SK-N-SH treated with all-trans-retinoic acid at 6 μM for 48 hours (cell line): ENCODE data around the gene RBM14.

ENCODE experiments used
- ATAC-seq: fragments of 200-7000 bp; cut with Tn5 transposase; 3 replicates; pipeline ENCODE4 v1.9.1; 2020; ENCODE audit warnings: mild to moderate bottlenecking, moderate library complexity
- ARNTL ChIP-seq: fragments of 450-650 bp; formaldehyde crosslinking; IDR thresholded peaks from 2 replicates; pipeline ENCODE4 v1.5.0; 2020; ENCODE audit warnings: low read depth, mild to moderate bottlenecking, moderate library complexity, borderline replicate concordance
- BACH2 ChIP-seq: fragments of 250-450 bp; sonication (Bioruptor Pico); IDR thresholded peaks from 2 replicates; pipeline ENCODE4 v1.9.0; 2021; ENCODE audit warnings: mild to moderate bottlenecking, borderline replicate concordance
- CREB5 ChIP-seq: fragments of 250-450 bp; sonication (Bioruptor Pico); IDR thresholded peaks from 2 replicates; pipeline ENCODE4 v1.5.1; 2020; ENCODE audit warnings: low read depth, mild to moderate bottlenecking, moderate library complexity
- CSDC2 ChIP-seq: fragments of 250-450 bp; sonication (Bioruptor Pico); IDR thresholded peaks from 2 replicates; pipeline ENCODE4 v1.5.0; 2020; ENCODE audit warnings: mild to moderate bottlenecking, moderate library complexity
- CSRNP3 ChIP-seq: fragments of 250-450 bp; sonication (Bioruptor Pico); IDR thresholded peaks from 2 replicates; pipeline ENCODE4 v1.5.1; 2021; ENCODE audit warnings: mild to moderate bottlenecking, moderate library complexity
- ESRRG ChIP-seq: fragments of 250-450 bp; sonication (Bioruptor Pico); IDR thresholded peaks from 2 replicates; pipeline ENCODE4 v1.6.1; 2021; ENCODE audit warnings: mild to moderate bottlenecking
- GLIS3 ChIP-seq: fragments of 250-450 bp; sonication (Bioruptor Pico); IDR thresholded peaks from 2 replicates; pipeline ENCODE4 v1.5.0; 2020; ENCODE audit warnings: mild to moderate bottlenecking, moderate library complexity
- ISL1 ChIP-seq: fragments of 250-450 bp; sonication (Bioruptor Pico); IDR thresholded peaks from 2 replicates; pipeline ENCODE4 v2.1.2; 2022; ENCODE audit warnings: mild to moderate bottlenecking, moderate library complexity
- OSR1 ChIP-seq: fragments of 250-450 bp; sonication (Bioruptor Pico); IDR thresholded peaks from 2 replicates; pipeline ENCODE4 v1.8.0; 2022; ENCODE audit warnings: moderate library complexity, mild to moderate bottlenecking, inconsistent platforms
- PATZ1 ChIP-seq: fragments of 250-450 bp; sonication (Bioruptor Pico); IDR thresholded peaks from 2 replicates; pipeline ENCODE4 v1.8.0; 2020; ENCODE audit warnings: mild to moderate bottlenecking, moderate library complexity, borderline replicate concordance
- POU6F1 ChIP-seq: fragments of 250-450 bp; sonication (Bioruptor Pico); IDR thresholded peaks from 2 replicates; pipeline ENCODE4 v1.8.0; 2021; ENCODE audit warnings: low read depth, mild to moderate bottlenecking, moderate library complexity, borderline replicate concordance
- PPARA ChIP-seq: fragments of 250-450 bp; sonication (Bioruptor Pico); IDR thresholded peaks from 2 replicates; pipeline ENCODE4 v1.5.0; 2020; ENCODE audit warnings: mild to moderate bottlenecking, borderline replicate concordance
- RARB ChIP-seq: fragments of 250-450 bp; sonication (Bioruptor Pico); IDR thresholded peaks from 2 replicates; pipeline ENCODE4 v1.8.0; 2021; ENCODE audit warnings: mild to moderate bottlenecking, moderate library complexity
- SNAI2 ChIP-seq: fragments of 250-450 bp; sonication (Bioruptor Pico); IDR thresholded peaks from 2 replicates; pipeline ENCODE4 v1.5.0; 2020; ENCODE audit warnings: mild to moderate bottlenecking, moderate library complexity
- TCF4 ChIP-seq: fragments of 250-450 bp; sonication (Bioruptor Pico); IDR thresholded peaks from 2 replicates; pipeline ENCODE4 v1.8.0; 2021; ENCODE audit warnings: mild to moderate bottlenecking, moderate library complexity, borderline replicate concordance
- TOX ChIP-seq: fragments of 250-450 bp; sonication (Bioruptor Pico); IDR thresholded peaks from 2 replicates; pipeline ENCODE4 v1.8.0; 2021; ENCODE audit warnings: mild to moderate bottlenecking, moderate library complexity, borderline replicate concordance
- TSHZ2 ChIP-seq: fragments of 250-450 bp; sonication (Bioruptor Pico); IDR thresholded peaks from 2 replicates; pipeline ENCODE4 v1.5.0; 2020; ENCODE audit warnings: mild to moderate bottlenecking, moderate library complexity
- ZC3H10 ChIP-seq: fragments of 250-450 bp; sonication (Bioruptor Pico); IDR thresholded peaks from 2 replicates; pipeline ENCODE4 v1.5.1; 2021; ENCODE audit warnings: mild to moderate bottlenecking, moderate library complexity
- ZFP3 ChIP-seq: fragments of 250-450 bp; sonication (Bioruptor Pico); IDR thresholded peaks from 2 replicates; pipeline ENCODE4 v1.5.0; 2020; ENCODE audit warnings: mild to moderate bottlenecking, moderate library complexity
- ZFP30 ChIP-seq: fragments of 450-650 bp; formaldehyde crosslinking; IDR thresholded peaks from 2 replicates; pipeline ENCODE4 v1.5.0; 2022; ENCODE audit warnings: mild to moderate bottlenecking, moderate library complexity
- ZNF565 ChIP-seq: fragments of 450-650 bp; formaldehyde crosslinking; conservative IDR thresholded peaks from 2 replicates; pipeline ENCODE4 v1.5.0; 2020; ENCODE audit warnings: low read depth, mild to moderate bottlenecking, moderate library complexity
- ZNF70 ChIP-seq: fragments of 450-650 bp; formaldehyde crosslinking; IDR thresholded peaks from 2 replicates; pipeline ENCODE4 v1.5.0; 2020; ENCODE audit warnings: mild to moderate bottlenecking, moderate library complexity
- ZNF8 ChIP-seq: fragments of 450-650 bp; formaldehyde crosslinking; IDR thresholded peaks from 2 replicates; pipeline ENCODE4 v1.5.0; 2020; ENCODE audit warnings: mild to moderate bottlenecking, moderate library complexity

RBM14 gene

GRCh38 chr11:66652651-66653050 is 36.2 kb downstream of the RBM14 start:
- ATAC-seq, result no peak; the same call in 2 of the 3 replicates
- TF ChIP-seq CSDC2 (CRISPR knock-in tag) (no peak), PPARA (CRISPR knock-in tag) (no peak), GLIS3 (CRISPR knock-in tag) (no peak), POU6F1 (CRISPR knock-in tag) (no peak), BACH2 (CRISPR knock-in tag) (no peak), ARNTL (CRISPR knock-in tag) (no peak)

GRCh38 chr11:66653123-66653522 is 36.7 kb downstream of the RBM14 start:
- TF ChIP-seq ZNF70, result no peak
- TF ChIP-seq TOX (CRISPR knock-in tag), result no peak
- no peak for TF ChIP-seq ZFP3 (CRISPR knock-in tag)
- no peak for TF ChIP-seq CSDC2 (CRISPR knock-in tag)
- no peak for TF ChIP-seq PATZ1 (CRISPR knock-in tag)
- TF ChIP-seq TSHZ2, result no peak
- TF ChIP-seq GLIS3 (CRISPR knock-in tag), result no peak
- TF ChIP-seq PPARA (CRISPR knock-in tag), result no peak
- no peak for TF ChIP-seq RARB
- TF ChIP-seq CREB5 (CRISPR knock-in tag), result no peak
- no peak for TF ChIP-seq BACH2 (CRISPR knock-in tag)
- TF ChIP-seq ZC3H10 (CRISPR knock-in tag), result no peak
- no peak for TF ChIP-seq ZNF565 (CRISPR knock-in tag)
- TF ChIP-seq POU6F1 (CRISPR knock-in tag), result no peak
- TF ChIP-seq CSRNP3 (CRISPR knock-in tag), result no peak
- TF ChIP-seq ZNF8, result no peak
- TF ChIP-seq TCF4, result no peak
- no peak for TF ChIP-seq ISL1 (CRISPR knock-in tag)
- ATAC-seq, result no peak

- no peak for ATAC-seq
- TF ChIP-seq CSDC2 (CRISPR knock-in tag) (no peak), ZNF8 (no peak), ARNTL (CRISPR knock-in tag) (no peak), CREB5 (CRISPR knock-in tag) (no peak), ZFP30 (CRISPR knock-in tag) (no peak), ZNF565 (CRISPR knock-in tag) (no peak), ISL1 (CRISPR knock-in tag) (no peak), ESRRG (no peak), ZFP3 (CRISPR knock-in tag) (no peak), POU6F1 (CRISPR knock-in tag) (no peak), OSR1 (CRISPR knock-in tag) (no peak), SNAI2 (no peak), TCF4 (no peak), GLIS3 (CRISPR knock-in tag) (no peak), ZNF70 (no peak), ZC3H10 (CRISPR knock-in tag) (no peak), RARB (no peak)
- TF ChIP-seq, all 23 proteins: peak for 0
These were observed 43.3 kb downstream of the RBM14 start for GRCh38 chr11:66659763-66660162.
